Stimulated activated CD4-positive, alpha-beta T cell treated with anti-CD3 and anti-CD28 coated beads, TNF-alpha, amount 100 ng/mL, for 48 hours (primary cell): Measurements from ENCODE around the gene SMYD1.

Experiments
- DNase-seq, 3 donors: peaks; one replicate each; pipeline ENCODE4 v3.0.0-alpha.2; 2020; ENCODE audit warnings: low read depth in 3 of 3

The SMYD1 gene

DNA sequence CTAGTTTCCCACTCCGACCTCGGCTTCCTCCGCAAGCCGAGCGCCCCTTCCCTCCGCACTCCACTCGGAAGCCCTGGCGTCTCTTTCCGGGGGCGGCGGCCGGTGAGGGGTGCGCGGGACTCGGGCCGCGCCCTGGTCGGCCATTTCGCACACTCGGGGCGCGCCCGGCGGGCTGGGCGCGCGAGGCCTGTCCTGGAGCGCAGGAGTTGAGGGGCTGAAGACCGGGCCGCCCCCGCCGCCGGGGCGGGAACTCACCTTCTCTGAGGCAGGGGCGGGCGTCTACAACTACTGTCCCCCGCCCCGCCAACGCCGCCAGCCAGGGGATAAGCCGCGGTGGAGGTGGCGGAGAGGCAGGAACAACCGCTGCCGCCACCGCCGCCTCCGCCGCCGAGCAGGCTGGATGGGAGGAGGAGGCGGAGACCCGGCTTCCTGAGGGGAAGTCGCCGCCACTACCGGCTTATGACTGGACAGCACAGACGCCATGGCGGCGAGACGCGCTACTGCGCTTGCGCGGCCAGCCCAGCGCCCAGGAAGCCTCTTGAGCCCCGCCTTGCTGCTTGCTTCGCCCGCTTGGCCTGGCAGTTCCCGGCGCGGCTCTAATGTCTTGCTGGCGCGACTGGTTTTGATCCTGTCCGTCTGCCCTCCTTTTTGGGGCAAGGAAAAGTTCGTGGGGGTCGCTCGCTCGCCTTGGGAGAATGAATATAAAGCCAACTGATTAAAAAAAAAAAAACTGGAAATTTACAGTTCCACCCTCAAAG, 12.1 kb upstream of the SMYD1 start, which contains the start of gene KRCC1:
Gene KRCC1 (minus strand): TSS at position 413 of the 758 bp plus-strand sequence. CDS start 27,220 bp downstream, outside the sequence.
- DNase-seq: peak; percentile 80 to 89 (median 87)

GRCh38 chr2:88057437-88057844, 10.2 kb upstream of the SMYD1 start:
- no peak for DNase-seq

DNA sequence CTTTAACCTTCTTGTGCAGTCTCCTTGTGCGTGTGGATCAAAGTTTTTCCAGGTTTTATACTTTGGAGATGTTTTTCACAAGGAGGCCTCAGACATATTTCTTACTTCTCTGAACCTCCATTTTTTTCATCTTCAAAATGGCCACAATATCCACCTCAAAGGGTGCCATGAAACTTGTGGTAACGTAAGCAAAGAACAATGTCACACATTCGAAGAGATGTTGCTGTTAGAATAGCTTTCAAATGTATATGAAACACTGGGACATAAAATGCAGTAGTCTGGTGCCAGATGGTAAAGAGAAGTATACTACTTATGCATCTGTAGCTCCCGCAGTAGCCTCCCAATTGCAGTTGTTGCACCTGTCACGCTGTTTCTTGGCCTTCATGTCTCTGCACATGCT, 9.4 kb upstream of the SMYD1 start:
- no peak for DNase-seq

- DNase-seq: no peak
These were observed 7.4 kb upstream of the SMYD1 start for GRCh38 chr2:88059979-88060906.

DNA sequence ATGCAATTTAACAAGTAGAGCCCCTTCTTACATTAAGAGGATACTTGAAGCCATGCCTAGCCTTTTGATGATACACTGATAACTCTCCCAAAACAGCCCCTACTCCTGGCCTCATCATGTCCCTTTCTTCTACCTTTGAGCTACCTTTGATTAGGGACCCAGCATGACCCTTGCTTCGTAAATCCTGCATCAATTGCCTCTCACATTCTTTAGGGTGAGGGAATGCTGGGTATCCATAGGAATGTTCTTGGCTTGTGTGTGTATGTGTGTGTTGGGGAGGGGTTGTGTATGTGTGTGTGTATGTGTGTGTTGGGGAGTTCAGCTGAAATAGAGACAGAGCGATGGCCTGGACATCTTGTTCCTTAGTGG, 6.7 kb upstream of the SMYD1 start:
- DNase-seq: no peak

DNA sequence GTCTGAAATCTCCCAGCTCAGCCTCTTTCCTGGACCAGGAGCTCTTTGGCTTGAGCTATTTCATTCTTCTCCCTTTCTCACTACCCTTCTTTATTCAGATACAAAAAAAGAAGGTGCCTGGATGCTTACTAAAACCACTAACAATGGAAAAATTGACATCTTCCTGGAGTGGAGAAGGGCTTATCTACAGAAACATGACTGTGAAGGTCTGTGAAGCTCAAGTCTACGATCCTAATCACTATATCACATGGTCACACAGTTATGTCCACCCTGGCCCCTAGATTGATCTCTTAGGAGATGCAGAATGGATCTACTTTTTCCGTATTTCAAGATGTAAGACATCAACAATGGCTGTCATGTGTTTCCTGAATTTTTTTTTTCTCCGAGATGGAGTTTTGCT, 6.3 kb upstream of the SMYD1 start:
- no peak for DNase-seq

DNA sequence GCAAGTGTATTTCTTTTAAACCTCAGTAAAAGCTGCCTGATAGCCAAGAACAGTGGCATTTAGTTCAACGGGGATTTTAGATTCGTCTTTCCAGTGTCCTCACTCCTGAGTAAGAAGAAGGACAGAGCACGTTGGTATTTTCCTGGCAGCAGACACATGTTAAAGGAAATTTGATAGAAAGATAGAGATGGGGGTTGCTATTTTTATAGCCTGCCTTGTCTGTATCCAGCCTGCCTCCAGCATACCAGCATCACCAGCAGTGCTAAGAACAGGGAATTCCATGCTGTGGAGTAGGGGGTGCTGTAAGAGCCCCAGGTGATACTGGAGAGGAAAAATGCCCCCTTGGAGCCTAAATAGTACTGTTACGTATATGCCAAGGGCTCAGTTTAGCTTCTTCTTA, 1.1 kb upstream of the SMYD1 start:
- DNase-seq: no peak

GRCh38 chr2:88067189-88067588, 436 bp upstream of the SMYD1 start:
- no peak for DNase-seq

DNA sequence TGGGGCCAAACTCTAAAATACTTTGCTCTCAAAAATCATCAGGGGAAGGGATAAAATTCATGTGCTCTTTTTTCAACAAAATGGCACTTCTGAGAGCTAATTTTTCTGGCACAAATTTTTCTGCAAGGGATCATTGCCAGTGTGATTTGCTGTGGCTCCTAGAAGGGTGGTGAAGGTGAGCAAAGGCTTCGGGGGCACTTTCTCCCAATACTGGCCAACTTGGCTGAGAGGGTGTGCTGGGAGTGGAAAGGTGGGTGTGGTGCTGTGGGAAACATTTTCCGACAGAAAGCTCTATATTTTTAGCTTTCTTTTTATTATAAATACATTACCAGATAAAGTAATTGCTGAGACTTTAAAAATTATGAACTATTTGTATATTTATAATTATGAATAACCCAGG, 419 bp downstream of the SMYD1 start:
- no peak for DNase-seq

DNA sequence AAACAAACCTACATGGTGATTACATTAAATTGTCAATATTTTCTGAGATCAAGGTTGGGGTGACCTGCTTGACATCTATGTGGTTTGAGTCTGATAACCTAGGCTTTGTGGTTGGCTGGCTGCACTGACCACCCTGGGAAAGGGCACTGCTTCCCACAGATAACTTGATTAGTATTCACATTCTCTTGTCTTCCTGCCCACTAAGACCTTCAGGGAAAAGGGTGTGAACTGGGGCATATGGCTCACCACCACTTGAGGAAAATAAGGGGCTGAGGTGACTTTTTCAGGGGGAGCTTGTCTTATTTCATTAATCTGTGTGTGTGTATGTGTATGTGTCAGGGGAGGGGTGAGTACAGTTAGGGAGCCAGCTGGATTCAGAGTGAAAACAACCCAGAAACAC, 1.5 kb downstream of the SMYD1 start:
- DNase-seq: no peak

GRCh38 chr2:88070055-88070454, 2.4 kb downstream of the SMYD1 start:
- no peak for DNase-seq

DNA sequence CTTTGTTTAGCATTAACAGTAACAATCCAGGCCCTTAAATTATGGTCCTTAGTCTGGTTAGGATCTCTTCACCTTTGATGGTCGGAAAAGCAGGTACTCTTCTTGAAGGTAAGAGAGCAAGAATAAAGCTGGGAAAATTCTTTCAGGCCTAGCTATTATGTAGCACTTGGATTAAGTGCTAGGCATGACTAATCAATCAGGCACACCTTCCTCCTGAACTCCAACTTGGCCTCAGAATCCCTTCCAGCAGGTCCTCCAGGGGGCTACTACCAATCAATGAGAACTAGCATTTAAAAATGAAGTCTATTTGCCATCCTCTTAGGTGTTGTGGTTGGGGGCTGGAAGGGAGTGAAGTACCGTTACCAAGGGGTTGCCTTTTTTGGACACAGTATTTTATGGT, 3.7 kb downstream of the SMYD1 start:
- DNase-seq: no peak

DNA sequence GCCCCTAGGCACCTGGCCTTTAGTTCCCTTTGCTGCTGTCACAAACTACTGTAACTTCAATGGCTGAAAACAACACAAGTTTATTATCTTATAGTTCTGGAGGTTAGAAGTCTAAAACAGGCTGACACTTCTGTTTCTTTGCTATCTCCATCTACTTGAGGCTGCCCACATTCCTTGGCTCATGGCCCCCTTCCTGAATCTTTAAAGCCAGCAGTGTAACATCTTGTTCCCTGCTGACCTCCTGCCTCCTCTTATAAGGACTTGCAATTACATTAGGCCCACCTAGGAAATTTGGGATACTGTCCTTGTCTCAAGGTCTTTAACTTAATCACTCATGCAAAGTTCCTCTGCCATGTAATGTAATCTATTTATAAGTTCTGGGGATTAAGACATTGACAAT, 6.5 kb downstream of the SMYD1 start:
- DNase-seq: no peak

GRCh38 chr2:88074854-88075292, 7.2 kb downstream of the SMYD1 start:
- no peak for DNase-seq

DNA sequence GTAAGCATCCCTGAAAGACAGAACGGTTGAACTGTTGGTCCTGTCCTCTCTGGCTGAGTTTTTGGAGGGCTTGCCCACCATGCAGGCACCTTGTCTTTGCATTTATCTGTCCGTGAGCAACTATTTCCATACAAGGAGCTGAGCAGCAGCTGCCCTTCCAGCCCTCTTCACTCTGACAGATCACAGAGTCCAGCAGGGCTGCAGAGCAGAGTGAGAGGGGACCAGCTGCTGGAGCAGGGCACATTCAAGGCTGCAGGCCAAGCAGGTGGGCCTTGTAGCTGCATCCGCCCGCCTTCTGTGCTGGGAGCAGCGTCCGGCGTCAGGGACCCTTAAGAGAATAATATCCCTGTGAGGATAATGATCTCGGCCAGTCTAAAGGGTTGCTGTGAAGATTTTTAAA, 9.5 kb downstream of the SMYD1 start:
- DNase-seq: no peak

- DNase-seq: no peak
These were observed 11.1 kb downstream of the SMYD1 start for GRCh38 chr2:88078643-88079172.

DNA sequence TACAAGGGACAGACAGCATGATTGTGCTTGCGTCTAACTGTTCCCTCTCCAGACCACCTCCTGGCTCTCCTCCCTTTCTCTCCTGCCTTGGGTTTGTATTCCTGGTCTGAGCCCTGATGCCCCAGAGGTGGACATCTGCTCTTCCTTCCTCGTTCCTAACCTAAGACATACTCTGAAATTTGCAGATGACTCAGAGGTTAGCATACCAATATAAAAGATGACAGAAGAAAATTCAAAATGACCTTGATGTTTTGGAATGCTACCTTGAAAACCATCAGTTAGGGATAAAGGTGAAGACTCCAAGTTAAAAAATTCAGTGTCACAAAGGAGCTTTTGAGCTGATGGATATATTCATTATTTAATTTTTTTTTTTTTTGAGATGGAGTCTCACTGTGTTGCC, 12.9 kb downstream of the SMYD1 start:
- no peak for DNase-seq

DNA sequence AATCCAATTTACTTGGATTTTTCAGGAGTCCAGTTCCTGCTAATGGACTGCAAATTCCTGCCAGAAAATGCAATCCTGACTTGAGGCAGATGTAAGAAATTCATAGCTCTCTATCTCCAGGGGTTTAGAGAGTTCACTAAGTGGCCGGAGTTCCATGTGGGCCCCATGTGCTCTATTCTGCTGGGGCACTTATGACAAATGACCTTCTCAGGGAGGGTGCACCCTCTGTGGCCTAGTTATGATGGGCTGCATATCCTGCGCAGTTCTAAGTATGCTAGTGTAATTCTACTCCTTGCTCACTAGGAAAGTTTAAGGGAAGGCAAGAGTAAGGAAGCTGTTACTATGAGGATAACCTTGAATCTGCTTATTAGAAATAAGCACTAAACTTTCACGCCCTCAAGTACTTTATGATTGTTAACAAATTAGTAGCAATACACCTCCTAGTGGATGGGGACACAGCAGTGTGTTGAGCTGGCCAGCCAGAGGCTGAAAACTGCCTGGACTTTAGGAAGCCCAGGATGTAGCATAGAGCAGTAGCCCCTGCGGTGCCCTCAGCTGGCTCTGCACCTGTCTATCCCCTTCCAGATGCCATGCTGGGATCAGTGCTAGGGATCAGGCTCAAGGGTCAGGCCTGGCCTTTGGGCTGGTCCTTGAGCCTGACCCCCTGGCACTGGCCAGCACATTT, 14.4 kb downstream of the SMYD1 start:
- DNase-seq: no peak

DNA sequence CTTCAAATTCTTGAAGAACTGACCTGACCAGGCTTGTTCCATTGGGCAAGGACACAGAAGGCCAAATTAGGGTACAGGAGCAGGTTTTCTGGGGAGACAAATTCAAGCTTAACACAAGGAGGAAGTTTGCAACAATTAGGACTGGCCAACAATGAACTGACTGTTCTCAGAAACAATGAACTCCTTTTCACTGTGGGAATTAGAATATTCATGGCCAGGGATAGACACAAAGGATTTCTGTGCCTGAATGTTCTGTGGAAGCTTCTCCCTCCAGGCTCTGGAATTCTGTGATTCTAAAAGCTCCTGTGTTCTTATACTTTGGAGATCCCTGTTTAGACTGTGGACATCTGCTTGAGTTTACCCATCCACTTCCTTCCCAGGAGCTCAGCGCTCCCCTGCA, 15.2 kb downstream of the SMYD1 start:
- no peak for DNase-seq

DNA sequence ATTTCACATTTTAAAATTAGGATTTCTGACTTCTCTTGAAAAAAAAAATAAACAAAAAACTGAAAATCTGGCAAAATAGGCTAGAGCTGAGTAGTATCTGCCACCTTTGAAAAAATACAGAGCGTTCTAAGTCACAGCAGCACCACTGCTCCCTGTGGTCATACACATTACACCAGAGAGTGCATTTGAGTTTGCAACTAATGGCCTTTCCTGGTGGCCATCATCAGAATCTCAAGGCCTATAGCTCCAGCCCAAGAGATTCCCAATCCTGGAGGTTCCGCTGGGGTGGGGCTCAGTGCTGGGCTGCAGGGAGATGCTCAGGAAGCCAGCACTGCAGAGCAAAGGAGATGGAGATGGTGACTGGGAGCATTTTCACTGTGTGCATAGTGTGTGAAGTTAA, 17.5 kb downstream of the SMYD1 start:
- DNase-seq: no peak

DNA sequence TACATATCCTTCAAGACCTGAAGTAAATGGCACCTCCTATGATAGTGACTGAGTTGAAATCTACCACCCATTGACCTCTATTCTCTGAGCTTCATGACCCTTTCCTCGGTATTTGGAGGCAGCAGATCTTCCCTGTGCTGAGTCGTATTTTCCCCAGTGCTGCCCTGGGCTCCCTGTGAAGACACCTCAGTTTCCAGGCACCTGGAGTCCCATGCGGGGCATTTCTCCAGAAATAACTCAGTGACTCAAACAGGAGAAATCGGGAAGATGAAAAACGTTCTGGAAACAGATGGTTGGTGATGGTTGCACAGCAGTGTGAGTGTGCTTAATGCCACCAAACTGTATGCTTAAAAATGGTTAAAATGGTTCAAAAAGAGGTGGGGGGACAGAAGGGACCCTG, 18.0 kb downstream of the SMYD1 start:
- no peak for DNase-seq

GRCh38 chr2:88086401-88086800, 18.8 kb downstream of the SMYD1 start:
- no peak for DNase-seq
